Gastroesophageal sphincter (tissue), 4 donors: ENCODE results near the gene MTMR12. TPM values are rescaled to one million over a fixed set of nuclear protein-coding genes. Genes with fewer than 3 reads are reported as not detected.

Source experiments
- ATAC-seq: fragments of 150-250 bp; one replicate; pipeline ENCODE4 v1.9.1; 2016; ENCODE audit warnings: mild to moderate bottlenecking, moderate library complexity
- H3K27ac ChIP-seq, 4 donors: fragments of 200-600 bp; sonication (generic) in 3 of 4; 1 replicate in 3 of 4; 2 replicates in 1 of 4; pipeline ENCODE4 v1.5.1; 2016 to 2019
- H3K27me3 ChIP-seq: fragments of 200-600 bp; sonication (generic); one replicate; pipeline ENCODE4 v1.5.1; 2019
- H3K36me3 ChIP-seq, 2 donors: fragments of 200-600 bp; sonication (generic); one replicate each; pipeline ENCODE4 v1.5.1; 2019; ENCODE audit warnings: control low read depth in 1 of 2
- H3K4me1 ChIP-seq, 3 donors: fragments of 200-600 bp; sonication (generic); 1 replicate in 2 of 3; 2 replicates in 1 of 3; pipeline ENCODE4 v1.5.1; 2016 to 2019; ENCODE audit warnings: control low read depth in 2 of 3
- H3K4me3 ChIP-seq, 2 donors: fragments of 200-600 bp; sonication (generic); one replicate each; pipeline ENCODE4 v1.5.1; 2019; ENCODE audit warnings: mild to moderate bottlenecking in 1 of 2, moderate library complexity in 1 of 2
- H3K9me3 ChIP-seq, 3 donors: fragments of 200-600 bp; sonication (generic); one replicate each; pipeline ENCODE4 v1.5.1; 2017 to 2019; ENCODE audit warnings: control low read depth in 2 of 3
- EP300 ChIP-seq: sonication (generic); formaldehyde crosslinking; IDR thresholded peaks from one replicate; pipeline ENCODE4 v1.6.1; 2017; ENCODE audit warnings: antibody characterized with exemption, mild to moderate bottlenecking
- POLR2A ChIP-seq, 2 donors: fragments of 450-650 bp; IDR thresholded peaks; one replicate each; pipeline ENCODE4 v1.6.1; 2017; ENCODE audit warnings: antibody characterized with exemption in 2 of 2, mild to moderate bottlenecking in 2 of 2, moderate library complexity in 1 of 2
- POLR2AphosphoS5 ChIP-seq: sonication (generic); formaldehyde crosslinking; IDR thresholded peaks from one replicate; pipeline ENCODE4 v1.6.1; 2017; ENCODE audit warnings: antibody characterized with exemption
- WGBS, 2 donors: methylation state at CpG; one replicate each; pipeline ENCODE4 v1.1.5; 2018; ENCODE audit warnings: low coverage in 1 of 2; 5-methylcytosine and 5-hydroxymethylcytosine counted together
- total RNA-seq, 4 donors: library from RNA; depleted of rRNA; stranded (reverse); fragments of >200 nt; gene quantifications; one replicate each; pipeline ENCODE4 v1.1.0, GENCODE V29; 2016
- TF ChIP-seq, protein P1 (sequence below), 4 experiments: fragments of 200-600 bp in 2 of 4; fragments of 450-650 bp in 2 of 4; sonication (generic) in 1 of 4; IDR thresholded peaks; one replicate each; pipeline ENCODE4 v1.5.1; 2017 to 2019; ENCODE audit warnings: antibody characterized with exemption in 4 of 4, mild to moderate bottlenecking in 2 of 4, moderate library complexity in 2 of 4

MTMR12 gene
- total RNA-seq, 4 donors from 2014 or later = 44.2 to 98.9 (median 68.5) TPM

DNA sequence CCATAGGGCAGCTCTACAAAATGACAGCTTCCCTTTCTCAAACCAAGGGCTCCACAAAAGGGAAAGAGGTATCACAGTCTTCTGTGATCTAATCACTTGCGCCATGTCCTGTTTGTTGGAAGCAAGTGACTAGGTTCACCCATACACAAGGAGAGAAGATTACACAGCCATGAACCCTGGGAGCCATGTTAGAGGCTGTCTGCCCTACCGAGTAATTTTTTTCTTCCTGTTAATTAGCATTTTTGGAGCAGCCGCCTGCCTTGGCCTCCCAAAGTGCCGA lies 105.4 kb downstream of the MTMR12 start:
- Histone ChIP-seq H3K4me3 (no peak overlapping the region), H3K36me3 (no peaks in the 10 kb centered on the region), H3K27ac (no peak overlapping the region), H3K27me3 (no peaks in the 10 kb centered on the region), H3K9me3 (no peaks in the 10 kb centered on the region), H3K4me1 (peaks cover 0 to 34% (median 3%) of the 10 kb centered on the region in 3 donors)
- no peak for ATAC-seq
- TF ChIP-seq, protein P1, sequence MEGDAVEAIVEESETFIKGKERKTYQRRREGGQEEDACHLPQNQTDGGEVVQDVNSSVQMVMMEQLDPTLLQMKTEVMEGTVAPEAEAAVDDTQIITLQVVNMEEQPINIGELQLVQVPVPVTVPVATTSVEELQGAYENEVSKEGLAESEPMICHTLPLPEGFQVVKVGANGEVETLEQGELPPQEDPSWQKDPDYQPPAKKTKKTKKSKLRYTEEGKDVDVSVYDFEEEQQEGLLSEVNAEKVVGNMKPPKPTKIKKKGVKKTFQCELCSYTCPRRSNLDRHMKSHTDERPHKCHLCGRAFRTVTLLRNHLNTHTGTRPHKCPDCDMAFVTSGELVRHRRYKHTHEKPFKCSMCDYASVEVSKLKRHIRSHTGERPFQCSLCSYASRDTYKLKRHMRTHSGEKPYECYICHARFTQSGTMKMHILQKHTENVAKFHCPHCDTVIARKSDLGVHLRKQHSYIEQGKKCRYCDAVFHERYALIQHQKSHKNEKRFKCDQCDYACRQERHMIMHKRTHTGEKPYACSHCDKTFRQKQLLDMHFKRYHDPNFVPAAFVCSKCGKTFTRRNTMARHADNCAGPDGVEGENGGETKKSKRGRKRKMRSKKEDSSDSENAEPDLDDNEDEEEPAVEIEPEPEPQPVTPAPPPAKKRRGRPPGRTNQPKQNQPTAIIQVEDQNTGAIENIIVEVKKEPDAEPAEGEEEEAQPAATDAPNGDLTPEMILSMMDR (IDR thresholded peaks at IDR 0.05) = no peak
- TF ChIP-seq EP300 (no peak), POLR2AphosphoS5 (no peak), POLR2A (IDR thresholded peaks at IDR 0.05) (no peak)
- WGBS, 2 donors = 89% methylated on average over 2 of the region's 4 CpGs; no CpG with 5 or more reads in 1 of the 2 donors

DNA sequence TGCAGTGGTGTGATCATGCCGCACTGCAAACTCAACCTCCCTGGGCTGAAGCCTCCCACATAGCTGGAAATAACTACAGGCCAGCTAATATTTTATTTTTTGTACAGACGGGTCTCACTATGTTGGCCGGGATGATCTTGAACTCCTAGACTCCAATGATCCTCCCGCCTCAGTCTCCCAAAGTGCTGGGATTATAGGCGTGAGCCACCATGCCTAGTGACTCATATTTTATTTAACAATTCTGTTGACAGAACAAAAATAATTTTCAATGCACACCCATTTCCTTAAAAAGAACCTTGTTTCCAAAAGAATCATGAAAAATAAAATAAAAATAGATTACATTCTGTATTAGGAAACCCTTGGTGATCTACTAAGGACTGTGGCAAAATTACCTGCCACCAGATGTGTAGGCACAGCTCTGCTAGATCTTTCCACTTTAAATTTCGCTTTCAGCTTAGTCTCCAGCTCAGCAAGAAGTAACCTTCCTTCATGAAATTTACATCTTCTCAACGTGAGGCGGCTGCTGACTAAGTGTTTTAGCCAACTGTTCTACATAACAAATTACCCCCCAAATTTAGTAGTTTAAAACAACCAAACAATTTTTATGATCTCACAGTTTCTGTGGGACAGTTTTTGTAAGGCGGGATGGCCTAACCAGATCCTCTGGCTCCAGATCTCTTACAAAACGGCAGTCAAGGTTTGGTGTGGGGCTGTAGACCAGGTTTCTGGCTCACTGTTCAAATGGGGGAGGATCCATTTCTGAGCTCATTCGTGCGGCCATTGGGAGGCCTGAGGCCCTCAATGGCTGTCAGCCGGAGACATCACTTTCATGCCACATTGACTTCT lies 106.0 kb downstream of the MTMR12 start:
- no peak for ATAC-seq
- Histone ChIP-seq H3K9me3 (no peaks in the 10 kb centered on the region), H3K4me3 (no peak overlapping the region), H3K4me1 (peaks cover 0 to 39% (median 3%) of the 10 kb centered on the region in 3 donors), H3K36me3 (no peaks in the 10 kb centered on the region), H3K27me3 (no peaks in the 10 kb centered on the region), H3K27ac (no peak overlapping the region)
- 85 to 90% methylated on average over 9 to 12 of the region's 13 CpGs for WGBS, 2 donors
- TF ChIP-seq POLR2AphosphoS5 (no peak), EP300 (no peak), POLR2A (IDR thresholded peaks at IDR 0.05) (no peak)
- TF ChIP-seq, protein P1 (IDR thresholded peaks at IDR 0.05) = no peak

DNA sequence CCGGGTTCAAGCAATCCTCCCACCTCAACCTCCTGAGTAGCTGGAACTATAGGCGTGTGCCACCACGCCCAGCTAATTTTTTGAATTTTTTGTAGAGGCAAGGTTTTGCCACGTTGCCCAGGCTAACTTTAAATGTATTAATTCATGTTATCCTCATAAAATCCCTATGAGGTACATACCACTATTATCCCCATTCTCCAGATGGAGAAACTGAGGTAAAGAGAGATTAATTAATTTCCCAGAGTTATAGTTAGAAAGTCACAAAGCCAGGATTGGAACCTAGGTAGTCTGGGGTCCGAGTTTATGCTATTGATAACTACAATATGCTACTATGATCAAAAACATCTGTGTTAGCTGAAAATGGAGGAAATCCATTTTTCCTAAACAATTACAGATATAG lies 106.7 kb downstream of the MTMR12 start:
- TF ChIP-seq, protein P1 (IDR thresholded peaks at IDR 0.05) = no peak
- TF ChIP-seq EP300 = no peak
- TF ChIP-seq POLR2A (IDR thresholded peaks at IDR 0.05) = no peak
- no peak for TF ChIP-seq POLR2AphosphoS5
- H3K27me3 ChIP-seq = no peaks in the 10 kb centered on the region
- peaks cover 1 to 46% (median 5%) of the 10 kb centered on the region in 3 donors for H3K4me1 ChIP-seq
- no peaks in the 10 kb centered on the region for H3K36me3 ChIP-seq
- WGBS, 2 donors = 68 to 88% methylated on average over 5 of the region's 5 CpGs
- no peak overlapping the region for H3K4me3 ChIP-seq
- no peak overlapping the region for H3K27ac ChIP-seq
- no peak for ATAC-seq
- H3K9me3 ChIP-seq = no peaks in the 10 kb centered on the region

DNA sequence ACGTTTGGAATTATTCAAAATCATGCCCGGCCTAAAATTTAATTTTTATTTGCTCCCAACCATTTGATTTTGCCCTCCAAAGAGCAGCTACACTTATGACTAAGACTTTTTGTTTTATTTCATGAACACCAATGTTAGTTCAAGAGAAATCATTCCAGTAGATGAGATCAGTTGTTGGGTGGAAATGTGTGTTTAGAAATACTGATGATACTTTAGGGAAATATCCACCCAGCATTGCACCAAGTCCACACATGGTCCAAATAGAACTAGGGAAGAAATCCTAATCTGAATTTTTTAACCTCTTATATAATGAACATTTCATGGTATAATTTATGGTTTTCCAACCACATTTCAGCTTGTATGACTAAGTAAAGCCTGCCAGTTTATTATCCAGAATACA lies 110.3 kb downstream of the MTMR12 start:
- no peaks in the 10 kb centered on the region for H3K36me3 ChIP-seq
- WGBS, 2 donors = 69 to 88% methylated on average over 2 of the region's 2 CpGs
- H3K9me3 ChIP-seq = no peaks in the 10 kb centered on the region
- TF ChIP-seq, protein P1 (IDR thresholded peaks at IDR 0.05) = no peak
- peak; percentile 61 for TF ChIP-seq POLR2AphosphoS5
- H3K4me1 ChIP-seq = peaks cover 3 to 59% (median 9%) of the 10 kb centered on the region in 3 donors
- no peaks in the 10 kb centered on the region for H3K27me3 ChIP-seq
- no peak overlapping the region for H3K4me3 ChIP-seq
- peak; percentile 82 for ATAC-seq
- H3K27ac ChIP-seq = peak overlapping the region in 3 of 4 donors; percentile 51 to 74 (median 66)
